HEK293T (cell line): ENCODE measurements around the gene MAGI2.

Experiments used
- ARNT ChIP-seq: fragments of 450-650 bp; IDR thresholded peaks from 2 replicates; pipeline ENCODE4 v1.6.1; 2017; ENCODE audit warnings: mild to moderate bottlenecking
- BHLHE40 ChIP-seq: fragments of 450-650 bp; IDR thresholded peaks from 2 replicates; pipeline ENCODE4 v1.6.1; 2016; ENCODE audit warnings: mild to moderate bottlenecking, moderate library complexity, borderline replicate concordance
- CTBP1 ChIP-seq: fragments of 450-650 bp; IDR thresholded peaks from 2 replicates; pipeline ENCODE4 v1.6.1; 2016; ENCODE audit warnings: borderline replicate concordance
- FOXA1 ChIP-seq: fragments of 450-650 bp; IDR thresholded peaks from 2 replicates; pipeline ENCODE4 v1.6.1; 2016; ENCODE audit warnings: mild to moderate bottlenecking
- FOXK2 ChIP-seq: fragments of 450-650 bp; IDR thresholded peaks from 2 replicates; pipeline ENCODE4 v1.6.1; 2016; ENCODE audit warnings: mild to moderate bottlenecking
- FOXM1 ChIP-seq: fragments of 450-650 bp; IDR thresholded peaks from 2 replicates; pipeline ENCODE4 v1.6.1; 2017; ENCODE audit warnings: mild to moderate bottlenecking, borderline replicate concordance
- HDGF ChIP-seq: fragments of 450-650 bp; IDR thresholded peaks from 2 replicates; pipeline ENCODE4 v1.6.1; 2017; ENCODE audit warnings: antibody characterized with exemption, borderline replicate concordance
- L3MBTL2 ChIP-seq: fragments of 450-650 bp; conservative IDR thresholded peaks from 2 replicates; pipeline ENCODE4 v1.6.1; 2016; ENCODE audit warnings: mild to moderate bottlenecking
- LEF1 ChIP-seq: fragments of 450-650 bp; IDR thresholded peaks from 2 replicates; pipeline ENCODE4 v1.6.1; 2017; ENCODE audit warnings: mild to moderate bottlenecking, borderline replicate concordance
- NFRKB ChIP-seq: fragments of 450-650 bp; IDR thresholded peaks from 2 replicates; pipeline ENCODE4 v1.6.1; 2016; ENCODE audit warnings: mild to moderate bottlenecking, moderate library complexity
- SP1 ChIP-seq: fragments of 450-650 bp; IDR thresholded peaks from 2 replicates; pipeline ENCODE4 v1.6.1; 2017
- TARDBP ChIP-seq: fragments of 450-650 bp; IDR thresholded peaks from 2 replicates; pipeline ENCODE4 v1.6.1; 2016
- ZNF384 ChIP-seq: fragments of 450-650 bp; IDR thresholded peaks from 2 replicates; pipeline ENCODE4 v1.6.1; 2016

DNA sequence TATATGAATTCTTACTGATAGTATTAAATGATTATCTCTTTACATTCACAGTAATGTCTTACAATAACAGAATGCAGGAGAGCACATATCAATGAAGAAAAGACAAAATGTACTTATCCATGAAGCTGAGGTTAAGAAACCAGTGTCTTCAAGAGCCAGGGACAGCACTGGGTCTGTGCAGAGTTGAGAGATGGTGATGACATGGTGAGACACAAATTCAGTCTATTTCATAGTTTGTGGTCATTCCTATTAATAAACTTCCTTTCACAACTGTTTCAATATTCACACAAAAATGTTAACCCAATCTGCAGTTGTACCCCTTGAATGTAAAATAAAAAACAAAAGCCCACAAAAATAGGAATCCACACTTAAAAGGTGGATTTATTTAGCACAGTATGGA, 5.3 kb upstream of the MAGI2 start:
- TF ChIP-seq SP1: no peak
- no peak for TF ChIP-seq FOXM1
- TF ChIP-seq HDGF: no peak
- no peak for TF ChIP-seq BHLHE40
- no peak for TF ChIP-seq FOXA1
- no peak for TF ChIP-seq FOXK2
- no peak for TF ChIP-seq L3MBTL2
- no peak for TF ChIP-seq CTBP1
- no peak for TF ChIP-seq ZNF384
- TF ChIP-seq TARDBP: no peak
- TF ChIP-seq NFRKB: no peak
- TF ChIP-seq LEF1: no peak
- TF ChIP-seq ARNT: no peak
